Neural progenitor cell (in vitro differentiated cells): Measurements from ENCODE around the gene HMOX2. TPM values are rescaled to one million over a fixed set of nuclear protein-coding genes. Genes with fewer than 3 reads are reported as not detected.

Experiments used
- DNase-seq: peaks from one replicate; pipeline ENCODE4 v3.0.0-alpha.2; 2016; ENCODE audit warnings: low spot score
- H2AFZ ChIP-seq: fragments of 200-600 bp; sonication (generic); replicated peaks from 2 replicates; pipeline ENCODE4 v1.6.1; 2016; ENCODE audit warnings: antibody characterized with exemption
- H3F3A ChIP-seq: fragments of 200-600 bp; sonication (generic); 2 replicates; pipeline ENCODE4 v1.6.1; 2016; ENCODE audit warnings: antibody characterized with exemption, low read depth
- H3K27ac ChIP-seq: fragments of 200-600 bp; sonication (generic); 2 replicates; pipeline ENCODE4 v1.5.1; 2016; ENCODE audit warnings: mild to moderate bottlenecking
- H3K27me3 ChIP-seq: fragments of 200-600 bp; sonication (generic); 2 replicates; pipeline ENCODE4 v1.6.1; 2016; ENCODE audit warnings: mild to moderate bottlenecking, moderate library complexity
- H3K36me3 ChIP-seq: fragments of 200-600 bp; sonication (generic); 2 replicates; pipeline ENCODE4 v1.5.1; 2016
- H3K4me1 ChIP-seq: fragments of 200-600 bp; sonication (generic); 2 replicates; pipeline ENCODE4 v1.6.1; 2016; ENCODE audit warnings: mixed run types
- H3K4me2 ChIP-seq: fragments of 200-600 bp; sonication (generic); 2 replicates; pipeline ENCODE4 v1.6.1; 2016
- H3K4me3 ChIP-seq: fragments of 200-600 bp; sonication (generic); 2 replicates; pipeline ENCODE4 v1.5.1; 2016
- H3K79me2 ChIP-seq: fragments of 200-600 bp; sonication (generic); 2 replicates; pipeline ENCODE4 v1.6.1; 2016; ENCODE audit warnings: low read depth
- H3K9ac ChIP-seq: fragments of 200-600 bp; sonication (generic); 2 replicates; pipeline ENCODE4 v1.6.1; 2016
- H3K9me3 ChIP-seq: fragments of 200-600 bp; sonication (generic); 2 replicates; pipeline ENCODE4 v1.5.1; 2016; ENCODE audit warnings: low read depth
- H4K20me1 ChIP-seq: fragments of 200-600 bp; sonication (generic); 2 replicates; pipeline ENCODE4 v1.6.1; 2016; ENCODE audit warnings: low read depth
- H3K27ac Mint-ChIP-seq: 3 replicates; pipeline ENCODE4 v1.8.0; 2021; ENCODE audit warnings: mixed read lengths
- H3K27me3 Mint-ChIP-seq: 2 replicates; pipeline ENCODE4 v1.8.0; 2022; ENCODE audit warnings: low read depth, mild to moderate bottlenecking, inconsistent platforms, moderate library complexity, mixed read lengths; ENCODE audit not compliant: insufficient read depth
- H3K36me3 Mint-ChIP-seq: 3 replicates; pipeline ENCODE4 v1.8.0; 2021; ENCODE audit warnings: mixed read lengths
- H3K4me1 Mint-ChIP-seq: 3 replicates; pipeline ENCODE4 v1.8.0; 2021; ENCODE audit warnings: mixed read lengths
- H3K4me3 Mint-ChIP-seq: 3 replicates; pipeline ENCODE4 v1.8.0; 2021; ENCODE audit warnings: mild to moderate bottlenecking, moderate library complexity, mixed read lengths
- H3K9me3 Mint-ChIP-seq: 3 replicates; pipeline ENCODE4 v1.8.0; 2020; ENCODE audit warnings: mixed read lengths
- CTCF ChIP-seq: fragments of 200-600 bp; sonication (generic); IDR thresholded peaks from 2 replicates; pipeline ENCODE4 v1.5.1; 2017; ENCODE audit warnings: antibody characterized with exemption, mild to moderate bottlenecking
- EZH2 ChIP-seq: fragments of 200-600 bp; sonication (generic); IDR thresholded peaks from 2 replicates; pipeline ENCODE4 v1.6.1; 2017; ENCODE audit warnings: antibody characterized with exemption, mild to moderate bottlenecking, moderate library complexity
- EZH2phosphoT487 ChIP-seq: fragments of 200-600 bp; sonication (generic); IDR thresholded peaks from 2 replicates; pipeline ENCODE4 v1.6.1; 2017; ENCODE audit warnings: antibody characterized with exemption
- total RNA-seq: library from RNA; depleted of rRNA; stranded (reverse); fragments of >200 nt; gene quantifications from 2 replicates; pipeline ENCODE4 v1.2.3, GENCODE V29; 2015; ENCODE audit warnings: low replicate concordance

The HMOX2 gene
- total RNA-seq, 1 donor from 2014 or later: 20.3 TPM

- Mint-ChIP-seq H3K4me3 (no peak overlapping the region), H3K27ac (no peak overlapping the region), H3K36me3 (peaks cover 9% of the 10 kb centered on the region), H3K9me3 (no peaks in the 10 kb centered on the region), H3K4me1 (peaks cover 7% of the 10 kb centered on the region), H3K27me3 (peaks cover 2% of the 10 kb centered on the region)
- no peaks in the 10 kb centered on the region for H3K36me3 ChIP-seq
- H3K9me3 ChIP-seq: no peaks in the 10 kb centered on the region
- no peak overlapping the region for H3K9ac ChIP-seq
- H2AFZ ChIP-seq: no peak overlapping the region
- H3K4me3 ChIP-seq: no peak overlapping the region
- no peak overlapping the region for H3K27ac ChIP-seq
- H3K27me3 ChIP-seq: no peaks in the 10 kb centered on the region
- peaks cover 8% of the 10 kb centered on the region for H3F3A ChIP-seq
- no peaks in the 10 kb centered on the region for H3K79me2 ChIP-seq
- DNase-seq: no peak
- H3K4me2 ChIP-seq: no peak overlapping the region
- H4K20me1 ChIP-seq: peaks cover 3% of the 10 kb centered on the region
- no peak for TF ChIP-seq EZH2phosphoT487
- no peak for TF ChIP-seq EZH2
- TF ChIP-seq CTCF: no peak
- no peaks in the 10 kb centered on the region for H3K4me1 ChIP-seq
Observed at GRCh38 chr16:4509420-4509819, 33.2 kb downstream of the HMOX2 start.

- no peaks in the 10 kb centered on the region for H3K9me3 ChIP-seq
- no peak overlapping the region for H2AFZ ChIP-seq
- H3K36me3 ChIP-seq: no peaks in the 10 kb centered on the region
- H3K4me3 ChIP-seq: no peak overlapping the region
- no peaks in the 10 kb centered on the region for H3K9me3 Mint-ChIP-seq
- H3K27ac ChIP-seq: no peak overlapping the region
- no peak overlapping the region for H3K27ac Mint-ChIP-seq
- peaks cover 2% of the 10 kb centered on the region for H3K79me2 ChIP-seq
- H3K27me3 Mint-ChIP-seq: peaks cover 2% of the 10 kb centered on the region
- H3K4me1 ChIP-seq: no peaks in the 10 kb centered on the region
- peaks cover 7% of the 10 kb centered on the region for H3K4me1 Mint-ChIP-seq
- TF ChIP-seq CTCF (no peak), EZH2 (no peak), EZH2phosphoT487 (no peak)
- DNase-seq: no peak
- H3K36me3 Mint-ChIP-seq: peaks cover 9% of the 10 kb centered on the region
- H3K4me3 Mint-ChIP-seq: no peak overlapping the region
- H3K9ac ChIP-seq: no peak overlapping the region
- peaks cover 3% of the 10 kb centered on the region for H4K20me1 ChIP-seq
- H3K4me2 ChIP-seq: no peak overlapping the region
- H3F3A ChIP-seq: peaks cover 8% of the 10 kb centered on the region
- no peaks in the 10 kb centered on the region for H3K27me3 ChIP-seq
Observed at GRCh38 chr16:4510131-4510530, 33.9 kb downstream of the HMOX2 start.

- H3K36me3 Mint-ChIP-seq: peaks cover 9% of the 10 kb centered on the region
- H4K20me1 ChIP-seq: peaks cover 8% of the 10 kb centered on the region
Observed at GRCh38 chr16:4510747-4511426, 34.7 kb downstream of the HMOX2 start.

More at GRCh38 chr16:4510747-4511426, 34.7 kb downstream of the HMOX2 start:
- Mint-ChIP-seq H3K4me1 (peaks cover 7% of the 10 kb centered on the region), H3K9me3 (no peaks in the 10 kb centered on the region), H3K4me3 (no peak overlapping the region), H3K27me3 (peaks cover 2% of the 10 kb centered on the region), H3K27ac (peak overlapping the region; percentile 4)
- no peak for DNase-seq
- Histone ChIP-seq H3K36me3 (no peaks in the 10 kb centered on the region), H3K4me2 (no peak overlapping the region), H3K9ac (no peak overlapping the region), H3K79me2 (peaks cover 8% of the 10 kb centered on the region), H3K27me3 (no peaks in the 10 kb centered on the region), H3K27ac (no peak overlapping the region), H3K9me3 (no peaks in the 10 kb centered on the region), H3K4me1 (no peaks in the 10 kb centered on the region), H3K4me3 (no peak overlapping the region), H2AFZ (no peak overlapping the region), H3F3A (peaks cover 8% of the 10 kb centered on the region)
- TF ChIP-seq CTCF (no peak), EZH2phosphoT487 (no peak), EZH2 (no peak)
